HEK293 (cell line): ENCODE data around the gene ITGA3.

Experiments
- CTCF ChIA-PET: fragments of 350-600 bp; formaldehyde crosslinking; extraction: SDS; loops from one replicate; lab custom pipeline; 2021; ENCODE audit warnings: antibody characterized with exemption; lab: Yijun Ruan, JAX
- POLR2A ChIA-PET: fragments of 300-600 bp; formaldehyde crosslinking; extraction: SDS; loops from one replicate; lab custom pipeline; 2020; ENCODE audit warnings: antibody characterized with exemption, inconsistent platforms; lab: Yijun Ruan, JAX
- H3K27ac ChIP-seq: fragments of 200-500 bp; sonication (Bioruptor generic); 2 replicates; pipeline ENCODE4 v1.5.1; 2014; ENCODE audit warnings: low read depth, low read length, control low read depth, inconsistent platforms; ENCODE audit errors: extremely low read depth
- H3K36me3 ChIP-seq, 2 experiments: fragments of 200-500 bp in 1 of 2; sonication (Bioruptor generic) in 1 of 2; 1 replicate in 1 of 2; 2 replicates in 1 of 2; pipeline ENCODE4 v1.5.1; 2014 to 2017; ENCODE audit warnings: inconsistent platforms in 2 of 2, low read length in 2 of 2; ENCODE audit not compliant: control insufficient read depth in 2 of 2, insufficient read depth in 1 of 2
- H3K4me1 ChIP-seq: fragments of 200-500 bp; sonication (Bioruptor generic); 2 replicates; pipeline ENCODE4 v1.5.1; 2014; ENCODE audit warnings: mild to moderate bottlenecking, low read length, inconsistent platforms; ENCODE audit not compliant: control insufficient read depth, insufficient read depth
- H3K4me3 ChIP-seq: 2 replicates; pipeline ENCODE4 v1.5.1; 2011; ENCODE audit warnings: low read depth, mild to moderate bottlenecking, control low read depth, low read length, moderate library complexity
- H3K9me3 ChIP-seq: fragments of 200-500 bp; sonication (Bioruptor generic); 2 replicates; pipeline ENCODE4 v1.5.1; 2014; ENCODE audit warnings: low read depth, low read length, inconsistent platforms; ENCODE audit not compliant: control insufficient read depth, insufficient read depth
- ATF2 ChIP-seq: fragments of 450-650 bp; formaldehyde crosslinking; IDR thresholded peaks from 2 replicates; pipeline ENCODE4 v1.5.1; 2016; ENCODE audit warnings: missing biosample characterization, missing genetic modification characterization, low read depth
- GLI4 ChIP-seq: fragments of 450-650 bp; formaldehyde crosslinking; IDR thresholded peaks from 2 replicates; pipeline ENCODE4 v1.5.1; 2016; ENCODE audit warnings: missing biosample characterization, missing genetic modification characterization
- GLIS1 ChIP-seq: fragments of 450-650 bp; formaldehyde crosslinking; IDR thresholded peaks from 2 replicates; pipeline ENCODE4 v1.5.1; 2016; ENCODE audit warnings: missing biosample characterization, missing genetic modification characterization
- HIC1 ChIP-seq: fragments of 450-650 bp; formaldehyde crosslinking; IDR thresholded peaks from 2 replicates; pipeline ENCODE4 v1.5.1; 2016; ENCODE audit warnings: missing biosample characterization, missing genetic modification characterization
- KLF16 ChIP-seq: fragments of 450-650 bp; formaldehyde crosslinking; IDR thresholded peaks from 2 replicates; pipeline ENCODE4 v1.5.1; 2017; ENCODE audit warnings: missing biosample characterization, missing genetic modification characterization
- MYNN ChIP-seq: fragments of 450-650 bp; formaldehyde crosslinking; IDR thresholded peaks from 2 replicates; pipeline ENCODE4 v1.5.1; 2016; ENCODE audit warnings: missing biosample characterization, missing genetic modification characterization, borderline replicate concordance
- ZBTB6 ChIP-seq: fragments of 450-650 bp; formaldehyde crosslinking; IDR thresholded peaks from 2 replicates; pipeline ENCODE4 v1.5.1; 2017; ENCODE audit warnings: missing biosample characterization, missing genetic modification characterization
- ZBTB8A ChIP-seq: fragments of 450-650 bp; formaldehyde crosslinking; IDR thresholded peaks from 2 replicates; pipeline ENCODE4 v1.5.1; 2016; ENCODE audit warnings: missing biosample characterization, missing genetic modification characterization
- ZFP3 ChIP-seq: fragments of 450-650 bp; formaldehyde crosslinking; IDR thresholded peaks from 2 replicates; pipeline ENCODE4 v1.5.1; 2016; ENCODE audit warnings: low read depth, missing biosample characterization, missing genetic modification characterization
- ZNF132 ChIP-seq: fragments of 450-650 bp; formaldehyde crosslinking; IDR thresholded peaks from 2 replicates; pipeline ENCODE4 v1.5.1; 2017; ENCODE audit warnings: missing biosample characterization, missing genetic modification characterization, borderline replicate concordance
- ZNF138 ChIP-seq: fragments of 450-650 bp; formaldehyde crosslinking; IDR thresholded peaks from 2 replicates; pipeline ENCODE4 v1.5.1; 2016; ENCODE audit warnings: missing biosample characterization, missing genetic modification characterization, borderline replicate concordance
- ZNF140 ChIP-seq: fragments of 450-650 bp; formaldehyde crosslinking; IDR thresholded peaks from 2 replicates; pipeline ENCODE4 v1.5.1; 2016; ENCODE audit warnings: missing biosample characterization, missing genetic modification characterization
- ZNF155 ChIP-seq: fragments of 450-650 bp; formaldehyde crosslinking; IDR thresholded peaks from 2 replicates; pipeline ENCODE4 v1.5.1; 2016; ENCODE audit warnings: missing biosample characterization, missing genetic modification characterization
- ZNF202 ChIP-seq: fragments of 450-650 bp; formaldehyde crosslinking; IDR thresholded peaks from 2 replicates; pipeline ENCODE4 v1.5.1; 2016; ENCODE audit warnings: missing biosample characterization, missing genetic modification characterization, borderline replicate concordance
- ZNF23 ChIP-seq: fragments of 450-650 bp; formaldehyde crosslinking; IDR thresholded peaks from 2 replicates; pipeline ENCODE4 v1.5.1; 2016; ENCODE audit warnings: missing biosample characterization, missing genetic modification characterization, borderline replicate concordance
- ZNF350 ChIP-seq: fragments of 450-650 bp; formaldehyde crosslinking; IDR thresholded peaks from 2 replicates; pipeline ENCODE4 v1.5.0; 2017; ENCODE audit warnings: missing biosample characterization, mild to moderate bottlenecking, missing genetic modification characterization
- ZNF362 ChIP-seq: fragments of 450-650 bp; formaldehyde crosslinking; IDR thresholded peaks from 2 replicates; pipeline ENCODE4 v1.5.1; 2016; ENCODE audit warnings: missing biosample characterization, missing genetic modification characterization
- ZNF391 ChIP-seq: fragments of 450-650 bp; formaldehyde crosslinking; IDR thresholded peaks from 2 replicates; pipeline ENCODE4 v1.5.1; 2016; ENCODE audit warnings: low read depth, missing biosample characterization, missing genetic modification characterization, borderline replicate concordance
- ZNF433 ChIP-seq: fragments of 450-650 bp; formaldehyde crosslinking; IDR thresholded peaks from 2 replicates; pipeline ENCODE4 v1.5.1; 2016; ENCODE audit warnings: missing biosample characterization, missing genetic modification characterization, low read depth
- ZNF449 ChIP-seq: fragments of 450-650 bp; formaldehyde crosslinking; IDR thresholded peaks from 2 replicates; pipeline ENCODE4 v1.5.1; 2017; ENCODE audit warnings: missing biosample characterization, mild to moderate bottlenecking, missing genetic modification characterization, moderate library complexity
- ZNF473 ChIP-seq: fragments of 450-650 bp; formaldehyde crosslinking; IDR thresholded peaks from 2 replicates; pipeline ENCODE4 v1.5.1; 2017; ENCODE audit warnings: missing biosample characterization, missing genetic modification characterization
- ZNF596 ChIP-seq: fragments of 450-650 bp; IDR thresholded peaks from 2 replicates; pipeline ENCODE4 v1.5.0; 2018; ENCODE audit warnings: missing biosample characterization, mild to moderate bottlenecking, missing genetic modification characterization, moderate library complexity
- ZNF621 ChIP-seq: fragments of 450-650 bp; formaldehyde crosslinking; IDR thresholded peaks from 2 replicates; pipeline ENCODE4 v1.5.1; 2017; ENCODE audit warnings: missing biosample characterization, missing genetic modification characterization
- ZNF623 ChIP-seq: fragments of 450-650 bp; formaldehyde crosslinking; IDR thresholded peaks from 2 replicates; pipeline ENCODE4 v1.5.1; 2016; ENCODE audit warnings: missing biosample characterization, missing genetic modification characterization
- ZNF654 ChIP-seq: fragments of 450-650 bp; formaldehyde crosslinking; IDR thresholded peaks from 2 replicates; pipeline ENCODE4 v1.5.1; 2016; ENCODE audit warnings: low read depth, missing biosample characterization, missing genetic modification characterization
- ZNF677 ChIP-seq: fragments of 450-650 bp; IDR thresholded peaks from 2 replicates; pipeline ENCODE4 v1.5.0; 2018; ENCODE audit warnings: missing biosample characterization, mild to moderate bottlenecking, missing genetic modification characterization, moderate library complexity
- ZNF76 ChIP-seq: fragments of 450-650 bp; formaldehyde crosslinking; IDR thresholded peaks from 2 replicates; pipeline ENCODE4; 2016; ENCODE audit warnings: low read depth, missing biosample characterization, missing genetic modification characterization, borderline replicate concordance
- ZNF776 ChIP-seq: fragments of 450-650 bp; formaldehyde crosslinking; IDR thresholded peaks from 2 replicates; pipeline ENCODE4 v1.5.0; 2017; ENCODE audit warnings: missing biosample characterization, missing genetic modification characterization, borderline replicate concordance

The ITGA3 gene

GRCh38 chr17:50074227-50074626 is 18.3 kb downstream of the ITGA3 start (continued):
- TF ChIP-seq ATF2, result no peak
- no peak for TF ChIP-seq ZNF362
- TF ChIP-seq ZBTB6 (tag by site-specific recombination), result no peak
- no peak for TF ChIP-seq ZNF138
- TF ChIP-seq ZFP3 (tag by site-specific recombination), result no peak
- no peak for TF ChIP-seq ZNF155 (tag by site-specific recombination)
- no peak for TF ChIP-seq ZNF776 (tag by site-specific recombination)
- TF ChIP-seq MYNN (tag by site-specific recombination), result no peak
- TF ChIP-seq ZNF596 (tag by site-specific recombination), result no peak
- no peak for TF ChIP-seq ZNF433 (tag by site-specific recombination)
- TF ChIP-seq ZNF350, result no peak

- H3K27ac ChIP-seq, result no peak overlapping the region
- H3K4me1 ChIP-seq, result no peaks in the 10 kb centered on the region
- ChIA-PET POLR2A (no interaction called here), CTCF (interaction anchor here (0.7 to 1.3 kb wide), 2 partner anchors 12 to 518 kb away, joined by 3 to 10 read pairs; no protein-coding TSS in a partner anchor)
- H3K4me3 ChIP-seq, result no peak overlapping the region
- TF ChIP-seq GLIS1 (tag by site-specific recombination) (no peak), ZNF449 (tag by site-specific recombination) (no peak), ZNF621 (tag by site-specific recombination) (no peak), ZNF473 (tag by site-specific recombination) (no peak), ZNF202 (no peak), ZNF654 (tag by site-specific recombination) (no peak), ZNF132 (tag by site-specific recombination) (no peak), ZNF391 (tag by site-specific recombination) (no peak), ZNF623 (tag by site-specific recombination) (no peak), ZNF23 (tag by site-specific recombination) (no peak), GLI4 (tag by site-specific recombination) (no peak), HIC1 (tag by site-specific recombination) (no peak), ZNF140 (tag by site-specific recombination) (no peak), ZNF76 (tag by site-specific recombination) (no peak), KLF16 (tag by site-specific recombination) (no peak), ZBTB8A (tag by site-specific recombination) (no peak), ZNF677 (tag by site-specific recombination) (no peak)
- no peaks in the 10 kb centered on the region for H3K9me3 ChIP-seq
- H3K36me3 ChIP-seq, result peaks cover 0 to 48% of the 10 kb centered on the region in 2 experiments; a peak in 1 of 3 replicates
Observed at GRCh38 chr17:50075446-50076032, 19.6 kb downstream of the ITGA3 start.
